ENCODE data around the gene FGFR2. TPM values are rescaled to one million over a fixed set of nuclear protein-coding genes. Genes with fewer than 3 reads are reported as not detected.

Gene FGFR2
- total RNA-seq, 1 experiment from 2014 or later, result 19.7 TPM

DNA sequence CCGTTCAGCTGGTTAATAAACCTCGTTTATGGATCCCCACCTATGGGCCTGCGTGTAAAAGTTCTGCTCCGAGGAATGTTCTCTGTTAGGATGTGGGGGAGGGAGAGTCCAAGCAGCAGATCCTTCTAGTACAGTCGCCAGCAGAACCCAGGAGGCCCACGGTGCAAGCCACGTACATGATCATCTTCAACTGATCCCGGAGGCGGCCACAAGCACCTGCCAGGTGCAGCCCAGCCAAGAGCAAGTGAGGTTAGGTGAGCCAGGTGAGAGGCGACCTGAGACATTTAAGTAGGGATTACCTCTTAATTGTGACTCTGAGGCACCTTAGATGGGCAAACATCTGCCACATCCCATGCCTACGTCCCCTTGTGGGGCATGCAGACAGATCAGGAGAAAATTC, 18.0 kb upstream of the FGFR2 start:
- ChIA-PET RAD21 (ENCODE audit: low non-redundant PET in 1 of 2, low total read pairs in 2 of 2, uncharacterized antibody in 2 of 2, unreplicated experiment in 2 of 2) (no interaction called here), POLR2A (no interaction called here), CTCF (no interaction called here)
- H3K79me2 ChIP-seq (ENCODE audit: insufficient read depth, low read length), result no peaks in the 10 kb centered on the region
- no peak for TF ChIP-seq EZH2 (IDR thresholded peaks at IDR 0.05)
- no peak for TF ChIP-seq EZH2phosphoT487 (IDR thresholded peaks at IDR 0.05; ENCODE audit: borderline replicate concordance)
- BruUV-seq (replicated peaks), result no TSS peak
- H2AFZ ChIP-seq (ENCODE audit: low read depth, low read length, poor library complexity, severe bottlenecking), result no peak overlapping the region
- no peak overlapping the region for H3K27ac ChIP-seq (ENCODE audit: low read depth, low read length)
- no peaks in the 10 kb centered on the region for H3K9me2 ChIP-seq (ENCODE audit: insufficient read depth)
- no peaks in the 10 kb centered on the region for H3K9me3 ChIP-seq (ENCODE audit: control insufficient read depth in 1 of 2, insufficient read depth in 1 of 2, low read depth in 1 of 2, low read length in 2 of 2)
- no peak overlapping the region for H3K4me2 ChIP-seq (ENCODE audit: low read length)
- intact Hi-C loops (cut with micrococcal nuclease), result no loop called here
- no peaks in the 10 kb centered on the region for H3K36me3 ChIP-seq (ENCODE audit: control insufficient read depth in 1 of 2, insufficient read depth in 2 of 2, low read length in 2 of 2)
- peaks cover 0 to under 1% of the 10 kb centered on the region in 2 experiments; a peak in 1 of 4 replicates for H3K4me1 ChIP-seq (ENCODE audit: control insufficient read depth in 1 of 2, insufficient read depth in 2 of 2, low read length in 2 of 2)
- H4K20me1 ChIP-seq (ENCODE audit: insufficient read depth), result no peaks in the 10 kb centered on the region
- H3K9ac ChIP-seq (ENCODE audit: low read length), result no peak overlapping the region
- ATAC-seq, result no peak
- DNase-seq (ENCODE audit: low read depth, low spot score), result no peak
- H3K27me3 ChIP-seq (ENCODE audit: insufficient read depth, low read length), result no peaks in the 10 kb centered on the region
- no peak overlapping the region for H3K4me3 ChIP-seq (replicated peaks in 1 of 2; ENCODE audit: low read depth in 1 of 2, low read length in 2 of 2)

DNA sequence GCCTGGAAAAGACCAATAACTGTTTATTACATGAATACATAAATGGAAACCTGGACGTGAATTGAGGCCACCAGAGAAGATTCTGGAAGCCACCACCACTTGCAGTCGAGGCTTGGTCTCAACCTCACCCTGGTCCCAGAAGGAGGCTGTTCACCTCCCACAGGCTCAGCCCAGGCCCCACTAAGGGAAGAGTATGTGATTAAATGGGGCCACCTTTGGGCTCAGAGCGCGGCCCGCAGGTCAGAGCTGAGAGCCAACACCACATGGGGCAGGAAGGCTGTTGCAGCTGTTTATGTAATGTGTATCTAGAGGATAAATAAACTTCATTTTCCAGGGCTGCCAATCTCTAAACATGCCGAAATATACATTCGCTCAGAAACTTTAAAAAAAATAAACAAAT, 17.6 kb upstream of the FGFR2 start:
- H3K36me3 ChIP-seq (ENCODE audit: control insufficient read depth in 1 of 2, insufficient read depth in 2 of 2, low read length in 2 of 2), result no peaks in the 10 kb centered on the region
- no peak overlapping the region for H3K4me2 ChIP-seq (ENCODE audit: low read length)
- ChIA-PET CTCF (interaction anchor here (0.6 kb wide), 1 partner anchor 14 kb away, joined by 3 read pairs; no protein-coding TSS in a partner anchor), RAD21 (ENCODE audit: low non-redundant PET in 1 of 2, low total read pairs in 2 of 2, uncharacterized antibody in 2 of 2, unreplicated experiment in 2 of 2) (no interaction called here), POLR2A (no interaction called here)
- BruUV-seq (replicated peaks), result no TSS peak
- H3K27me3 ChIP-seq (ENCODE audit: insufficient read depth, low read length), result no peaks in the 10 kb centered on the region
- H3K9ac ChIP-seq (ENCODE audit: low read length), result no peak overlapping the region
- peaks cover 4 to 5% of the 10 kb centered on the region in 2 experiments; a peak in 3 of 4 replicates for H3K4me1 ChIP-seq (ENCODE audit: control insufficient read depth in 1 of 2, insufficient read depth in 2 of 2, low read length in 2 of 2)
- no peaks in the 10 kb centered on the region for H3K79me2 ChIP-seq (ENCODE audit: insufficient read depth, low read length)
- H3K9me3 ChIP-seq (ENCODE audit: control insufficient read depth in 1 of 2, insufficient read depth in 1 of 2, low read depth in 1 of 2, low read length in 2 of 2), result no peaks in the 10 kb centered on the region
- H3K27ac ChIP-seq (ENCODE audit: low read depth, low read length), result no peak overlapping the region
- no peak for DNase-seq (ENCODE audit: low read depth, low spot score)
- intact Hi-C loops (cut with micrococcal nuclease), result no loop called here
- H3K9me2 ChIP-seq (ENCODE audit: insufficient read depth), result no peaks in the 10 kb centered on the region
- ATAC-seq, result no peak
- no peak overlapping the region for H2AFZ ChIP-seq (ENCODE audit: low read depth, low read length, poor library complexity, severe bottlenecking)
- no peak for TF ChIP-seq FOSL1 (IDR thresholded peaks at IDR 0.05; ENCODE audit: low read depth)
- TF ChIP-seq, protein P1, sequence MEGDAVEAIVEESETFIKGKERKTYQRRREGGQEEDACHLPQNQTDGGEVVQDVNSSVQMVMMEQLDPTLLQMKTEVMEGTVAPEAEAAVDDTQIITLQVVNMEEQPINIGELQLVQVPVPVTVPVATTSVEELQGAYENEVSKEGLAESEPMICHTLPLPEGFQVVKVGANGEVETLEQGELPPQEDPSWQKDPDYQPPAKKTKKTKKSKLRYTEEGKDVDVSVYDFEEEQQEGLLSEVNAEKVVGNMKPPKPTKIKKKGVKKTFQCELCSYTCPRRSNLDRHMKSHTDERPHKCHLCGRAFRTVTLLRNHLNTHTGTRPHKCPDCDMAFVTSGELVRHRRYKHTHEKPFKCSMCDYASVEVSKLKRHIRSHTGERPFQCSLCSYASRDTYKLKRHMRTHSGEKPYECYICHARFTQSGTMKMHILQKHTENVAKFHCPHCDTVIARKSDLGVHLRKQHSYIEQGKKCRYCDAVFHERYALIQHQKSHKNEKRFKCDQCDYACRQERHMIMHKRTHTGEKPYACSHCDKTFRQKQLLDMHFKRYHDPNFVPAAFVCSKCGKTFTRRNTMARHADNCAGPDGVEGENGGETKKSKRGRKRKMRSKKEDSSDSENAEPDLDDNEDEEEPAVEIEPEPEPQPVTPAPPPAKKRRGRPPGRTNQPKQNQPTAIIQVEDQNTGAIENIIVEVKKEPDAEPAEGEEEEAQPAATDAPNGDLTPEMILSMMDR (IDR thresholded peaks at IDR 0.05 in 2 of 3, conservative IDR thresholded peaks at IDR 0.05 in 1 of 3; ENCODE audit: borderline replicate concordance in 1 of 3, insufficient read depth in 1 of 3, low read depth in 2 of 3, low read length in 2 of 3), result no peak
- TF ChIP-seq POLR2A (IDR thresholded peaks at IDR 0.05; ENCODE audit: borderline replicate concordance, extremely low read depth, insufficient read depth, insufficient read length), result no peak
- TF ChIP-seq EZH2 (IDR thresholded peaks at IDR 0.05), result no peak
- TF ChIP-seq YY1 (IDR thresholded peaks at IDR 0.05; ENCODE audit: extremely low read depth, insufficient replicate concordance, low read depth, low read length), result no peak
- TF ChIP-seq JUND (IDR thresholded peaks at IDR 0.05), result no peak
- no peak for TF ChIP-seq CEBPB (IDR thresholded peaks at IDR 0.05; ENCODE audit: low read depth)
- TF ChIP-seq ELF1 (IDR thresholded peaks at IDR 0.05; ENCODE audit: borderline replicate concordance, low read depth), result no peak
- TF ChIP-seq ZFX (IDR thresholded peaks at IDR 0.05), result no peak
- TF ChIP-seq SIN3A (IDR thresholded peaks at IDR 0.05; ENCODE audit: low read depth), result no peak
- no peak for TF ChIP-seq CBX3 (IDR thresholded peaks at IDR 0.05; ENCODE audit: low read depth)
- no peak for TF ChIP-seq EZH2phosphoT487 (IDR thresholded peaks at IDR 0.05; ENCODE audit: borderline replicate concordance)
- no peak for TF ChIP-seq SP1 (IDR thresholded peaks at IDR 0.05; ENCODE audit: low read depth)
- TF ChIP-seq, protein P2, sequence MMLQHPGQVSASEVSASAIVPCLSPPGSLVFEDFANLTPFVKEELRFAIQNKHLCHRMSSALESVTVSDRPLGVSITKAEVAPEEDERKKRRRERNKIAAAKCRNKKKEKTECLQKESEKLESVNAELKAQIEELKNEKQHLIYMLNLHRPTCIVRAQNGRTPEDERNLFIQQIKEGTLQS (IDR thresholded peaks at IDR 0.05), result no peak
- TF ChIP-seq, protein P3, sequence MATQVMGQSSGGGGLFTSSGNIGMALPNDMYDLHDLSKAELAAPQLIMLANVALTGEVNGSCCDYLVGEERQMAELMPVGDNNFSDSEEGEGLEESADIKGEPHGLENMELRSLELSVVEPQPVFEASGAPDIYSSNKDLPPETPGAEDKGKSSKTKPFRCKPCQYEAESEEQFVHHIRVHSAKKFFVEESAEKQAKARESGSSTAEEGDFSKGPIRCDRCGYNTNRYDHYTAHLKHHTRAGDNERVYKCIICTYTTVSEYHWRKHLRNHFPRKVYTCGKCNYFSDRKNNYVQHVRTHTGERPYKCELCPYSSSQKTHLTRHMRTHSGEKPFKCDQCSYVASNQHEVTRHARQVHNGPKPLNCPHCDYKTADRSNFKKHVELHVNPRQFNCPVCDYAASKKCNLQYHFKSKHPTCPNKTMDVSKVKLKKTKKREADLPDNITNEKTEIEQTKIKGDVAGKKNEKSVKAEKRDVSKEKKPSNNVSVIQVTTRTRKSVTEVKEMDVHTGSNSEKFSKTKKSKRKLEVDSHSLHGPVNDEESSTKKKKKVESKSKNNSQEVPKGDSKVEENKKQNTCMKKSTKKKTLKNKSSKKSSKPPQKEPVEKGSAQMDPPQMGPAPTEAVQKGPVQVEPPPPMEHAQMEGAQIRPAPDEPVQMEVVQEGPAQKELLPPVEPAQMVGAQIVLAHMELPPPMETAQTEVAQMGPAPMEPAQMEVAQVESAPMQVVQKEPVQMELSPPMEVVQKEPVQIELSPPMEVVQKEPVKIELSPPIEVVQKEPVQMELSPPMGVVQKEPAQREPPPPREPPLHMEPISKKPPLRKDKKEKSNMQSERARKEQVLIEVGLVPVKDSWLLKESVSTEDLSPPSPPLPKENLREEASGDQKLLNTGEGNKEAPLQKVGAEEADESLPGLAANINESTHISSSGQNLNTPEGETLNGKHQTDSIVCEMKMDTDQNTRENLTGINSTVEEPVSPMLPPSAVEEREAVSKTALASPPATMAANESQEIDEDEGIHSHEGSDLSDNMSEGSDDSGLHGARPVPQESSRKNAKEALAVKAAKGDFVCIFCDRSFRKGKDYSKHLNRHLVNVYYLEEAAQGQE (IDR thresholded peaks at IDR 0.05; ENCODE audit: low read depth), result no peak
- no peaks in the 10 kb centered on the region for H4K20me1 ChIP-seq (ENCODE audit: insufficient read depth)
- no peak overlapping the region for H3K4me3 ChIP-seq (replicated peaks in 1 of 2; ENCODE audit: low read depth in 1 of 2, low read length in 2 of 2)
